ENCODE data around the gene MXD3. TPM values are rescaled to one million over a fixed set of nuclear protein-coding genes. Genes with fewer than 3 reads are reported as not detected.

Gene MXD3
- total RNA-seq, 4 donors from 2014 or later: 10.8 to 257 (median 21.7) TPM

- no peak overlapping the region for H3K27ac ChIP-seq
- WGBS, 2 donors (ENCODE audit: low coverage in 1 of 2): 89 to 94% methylated on average over 8 to 19 of the region's 19 CpGs
- no peak for TF ChIP-seq EP300 (IDR thresholded peaks at IDR 0.05; ENCODE audit: low read depth)
- no peak for TF ChIP-seq POLR2A (IDR thresholded peaks at IDR 0.05)
- no peak for TF ChIP-seq CTCF (IDR thresholded peaks at IDR 0.05)
- TF ChIP-seq POLR2AphosphoS5 (IDR thresholded peaks at IDR 0.05): no peak
- peaks cover 0 to 13% (median 5%) of the 10 kb centered on the region in 4 donors for H3K4me1 ChIP-seq
- peaks cover 0 to 10% (median 2%) of the 10 kb centered on the region in 4 donors for H3K36me3 ChIP-seq
- no peaks in the 10 kb centered on the region for H3K9me3 ChIP-seq
- no peak for DNase-seq
- H3K27me3 ChIP-seq: no peaks in the 10 kb centered on the region
- intact Hi-C loops (cut with DNase I; ENCODE audit: low total_unique reads) (no loop called here), in situ Hi-C loops (cut with MboI; ENCODE audit: low pct_ligation_motif_present in 1 of 4, low pct_unique_long_range_greater_than_20kb in 1 of 4, low sequenced_read_pairs in 3 of 4) (no loop called here)
- H3K4me3 ChIP-seq: no peak overlapping the region
Observed at GRCh38 chr5:177328545-177329231, 17.0 kb upstream of the MXD3 start.

- Histone ChIP-seq H3K9me3 (no peaks in the 10 kb centered on the region), H3K27me3 (no peaks in the 10 kb centered on the region), H3K36me3 (peaks cover 0 to 2% (median 0%) of the 10 kb centered on the region in 4 donors), H3K4me1 (peaks cover 0 to 13% (median 5%) of the 10 kb centered on the region in 4 donors), H3K27ac (peak overlapping the region in 1 of 4 donors; percentile 37), H3K4me3 (no peak overlapping the region)
- no peak for DNase-seq
- no peak for TF ChIP-seq EP300 (IDR thresholded peaks at IDR 0.05; ENCODE audit: low read depth)
- no peak for TF ChIP-seq POLR2AphosphoS5 (IDR thresholded peaks at IDR 0.05)
- TF ChIP-seq CTCF (IDR thresholded peaks at IDR 0.05): no peak
- TF ChIP-seq POLR2A (IDR thresholded peaks at IDR 0.05): no peak
- intact Hi-C loops (cut with DNase I; ENCODE audit: low total_unique reads): no loop called here
- in situ Hi-C loops (cut with MboI; ENCODE audit: low pct_ligation_motif_present in 1 of 4, low pct_unique_long_range_greater_than_20kb in 1 of 4, low sequenced_read_pairs in 3 of 4): no loop called here
- WGBS, 2 donors (ENCODE audit: low coverage in 1 of 2): 84 to 87% methylated on average over 9 to 28 of the region's 28 CpGs
Observed at GRCh38 chr5:177327539-177328522, 16.1 kb upstream of the MXD3 start.

GRCh38 chr5:177325868-177326381 lies 14.2 kb upstream of the MXD3 start:
- in situ Hi-C loops (cut with MboI; ENCODE audit: low pct_ligation_motif_present in 1 of 4, low pct_unique_long_range_greater_than_20kb in 1 of 4, low sequenced_read_pairs in 3 of 4): no loop called here
- Histone ChIP-seq H3K4me1 (peaks cover 0 to 13% (median 5%) of the 10 kb centered on the region in 4 donors), H3K27me3 (no peaks in the 10 kb centered on the region), H3K4me3 (no peak overlapping the region), H3K27ac (peak overlapping the region in 3 of 4 donors; percentile 5 to 42 (median 28)), H3K9me3 (no peaks in the 10 kb centered on the region), H3K36me3 (no peaks in the 10 kb centered on the region)
- intact Hi-C loops (cut with DNase I; ENCODE audit: low total_unique reads): no loop called here
- 50% methylated on average over 1 of the region's 1 CpG; no CpG with 5 or more reads in 1 of the 2 donors for WGBS, 2 donors (ENCODE audit: low coverage in 1 of 2)
- DNase-seq: no peak
- TF ChIP-seq CTCF (IDR thresholded peaks at IDR 0.05) (no peak), EP300 (IDR thresholded peaks at IDR 0.05; ENCODE audit: low read depth) (no peak), POLR2A (IDR thresholded peaks at IDR 0.05) (no peak), POLR2AphosphoS5 (IDR thresholded peaks at IDR 0.05) (no peak)

- Histone ChIP-seq H3K36me3 (no peaks in the 10 kb centered on the region), H3K27ac (no peak overlapping the region), H3K4me3 (no peak overlapping the region), H3K9me3 (no peaks in the 10 kb centered on the region), H3K4me1 (peaks cover 0 to 9% (median 4%) of the 10 kb centered on the region in 4 donors), H3K27me3 (no peaks in the 10 kb centered on the region)
- intact Hi-C loops (cut with DNase I; ENCODE audit: low total_unique reads) (no loop called here), in situ Hi-C loops (cut with MboI; ENCODE audit: low pct_ligation_motif_present in 1 of 4, low pct_unique_long_range_greater_than_20kb in 1 of 4, low sequenced_read_pairs in 3 of 4) (loop anchor here in 1 of 4 donors (25.0 kb wide), 1 partner anchor 141 kb away; the partner anchor contains the start of gene DBN1)
- WGBS, 2 donors (ENCODE audit: low coverage in 1 of 2): 85% methylated on average over 7 of the region's 7 CpGs; no CpG with 5 or more reads in 1 of the 2 donors
- DNase-seq: no peak
- TF ChIP-seq EP300 (IDR thresholded peaks at IDR 0.05; ENCODE audit: low read depth) (no peak), POLR2AphosphoS5 (IDR thresholded peaks at IDR 0.05) (no peak), CTCF (IDR thresholded peaks at IDR 0.05) (no peak), POLR2A (IDR thresholded peaks at IDR 0.05) (no peak)
Observed at GRCh38 chr5:177320879-177321278, 9.2 kb upstream of the MXD3 start.
